Nephron (organoid): ENCODE data around the gene KLHL15.
A peak's percentile ranks its signal among the peaks of the same experiment; 100 is the strongest.

Experiments used
- H3K27ac Mint-ChIP-seq, 3 experiments: 2 replicates each; pipeline ENCODE4 v1.8.0; 2020; ENCODE audit warnings: mixed read lengths in 3 of 3, mild to moderate bottlenecking in 2 of 3, moderate library complexity in 1 of 3
- H3K27me3 Mint-ChIP-seq: 2 replicates; pipeline ENCODE4 v1.8.0; 2021; ENCODE audit warnings: low read depth, mild to moderate bottlenecking, moderate library complexity, mixed read lengths
- H3K36me3 Mint-ChIP-seq: 2 replicates; pipeline ENCODE4 v1.8.0; 2020; ENCODE audit warnings: low read depth, mixed read lengths
- H3K4me1 Mint-ChIP-seq: 2 replicates; pipeline ENCODE4 v1.8.0; 2020; ENCODE audit warnings: mixed read lengths
- H3K4me3 Mint-ChIP-seq, 3 experiments: 2 replicates each; pipeline ENCODE4 v1.8.0; 2020; ENCODE audit warnings: mild to moderate bottlenecking in 3 of 3, mixed read lengths in 3 of 3, moderate library complexity in 2 of 3
- H3K9me3 Mint-ChIP-seq: 2 replicates; pipeline ENCODE4 v1.8.0; 2020; ENCODE audit warnings: mixed read lengths
- CTCF ChIP-seq, 3 experiments: fragments of 200-600 bp; sonication (generic); IDR thresholded peaks; one replicate each; pipeline ENCODE4 v1.5.0; 2021; ENCODE audit warnings: antibody characterized with exemption in 3 of 3; ENCODE audit not compliant: unreplicated experiment in 3 of 3

Gene KLHL15

GRCh38 chrX:23945206-23945605 is 81.8 kb downstream of the KLHL15 start:
- Mint-ChIP-seq H3K9me3 (no peaks in the 10 kb centered on the region), H3K27ac (peak overlapping the region in 1 of 3 experiments; percentile 55), H3K4me3 (no peak overlapping the region), H3K4me1 (no peaks in the 10 kb centered on the region), H3K27me3 (no peaks in the 10 kb centered on the region), H3K36me3 (no peaks in the 10 kb centered on the region)
- TF ChIP-seq CTCF (IDR thresholded peaks at IDR 0.05; ENCODE audit: unreplicated experiment in 3 of 3): no peak

- no peaks in the 10 kb centered on the region for H3K4me1 Mint-ChIP-seq
- TF ChIP-seq CTCF (IDR thresholded peaks at IDR 0.05; ENCODE audit: unreplicated experiment in 3 of 3): no peak
- H3K36me3 Mint-ChIP-seq: no peaks in the 10 kb centered on the region
- H3K4me3 Mint-ChIP-seq: no peak overlapping the region
- H3K27me3 Mint-ChIP-seq: no peaks in the 10 kb centered on the region
- no peaks in the 10 kb centered on the region for H3K9me3 Mint-ChIP-seq
- no peak overlapping the region for H3K27ac Mint-ChIP-seq
Observed at GRCh38 chrX:23944234-23944633, 82.8 kb downstream of the KLHL15 start.

GRCh38 chrX:23939203-23939602 is 87.8 kb downstream of the KLHL15 start:
- H3K36me3 Mint-ChIP-seq: no peaks in the 10 kb centered on the region
- H3K27ac Mint-ChIP-seq: peak overlapping the region in 1 of 3 experiments; percentile 31
- no peak for TF ChIP-seq CTCF (IDR thresholded peaks at IDR 0.05; ENCODE audit: unreplicated experiment in 3 of 3)
- no peaks in the 10 kb centered on the region for H3K9me3 Mint-ChIP-seq
- peaks cover 28% of the 10 kb centered on the region for H3K4me1 Mint-ChIP-seq
- H3K27me3 Mint-ChIP-seq: no peaks in the 10 kb centered on the region
- H3K4me3 Mint-ChIP-seq: no peak overlapping the region

GRCh38 chrX:23938690-23939089 is 88.3 kb downstream of the KLHL15 start:
- H3K27ac Mint-ChIP-seq: peak overlapping the region; percentile 49 to 91 (median 72)
- no peaks in the 10 kb centered on the region for H3K36me3 Mint-ChIP-seq
- peaks cover 28% of the 10 kb centered on the region for H3K4me1 Mint-ChIP-seq
- no peaks in the 10 kb centered on the region for H3K27me3 Mint-ChIP-seq
- TF ChIP-seq CTCF (IDR thresholded peaks at IDR 0.05; ENCODE audit: unreplicated experiment in 3 of 3): no peak
- no peak overlapping the region for H3K4me3 Mint-ChIP-seq
- H3K9me3 Mint-ChIP-seq: no peaks in the 10 kb centered on the region

GRCh38 chrX:23937100-23937499 is 89.9 kb downstream of the KLHL15 start:
- no peak for TF ChIP-seq CTCF (IDR thresholded peaks at IDR 0.05; ENCODE audit: unreplicated experiment in 3 of 3)
- peaks cover 31% of the 10 kb centered on the region for H3K4me1 Mint-ChIP-seq
- no peaks in the 10 kb centered on the region for H3K9me3 Mint-ChIP-seq
- H3K4me3 Mint-ChIP-seq: no peak overlapping the region
- no peak overlapping the region for H3K27ac Mint-ChIP-seq
- H3K36me3 Mint-ChIP-seq: no peaks in the 10 kb centered on the region
- H3K27me3 Mint-ChIP-seq: no peaks in the 10 kb centered on the region

GRCh38 chrX:23936180-23936579 is 90.8 kb downstream of the KLHL15 start:
- no peak for TF ChIP-seq CTCF (IDR thresholded peaks at IDR 0.05; ENCODE audit: unreplicated experiment in 3 of 3)

More at GRCh38 chrX:23936180-23936579, 90.8 kb downstream of the KLHL15 start:
- H3K27me3 Mint-ChIP-seq: no peaks in the 10 kb centered on the region
- H3K4me3 Mint-ChIP-seq: no peak overlapping the region
- H3K27ac Mint-ChIP-seq: no peak overlapping the region
- H3K36me3 Mint-ChIP-seq: no peaks in the 10 kb centered on the region
- H3K9me3 Mint-ChIP-seq: no peaks in the 10 kb centered on the region
- peaks cover 35% of the 10 kb centered on the region for H3K4me1 Mint-ChIP-seq
